Gastrocnemius medialis (tissue), 4 donors: ENCODE data around the gene CFP. TPM values are rescaled to one million over a fixed set of nuclear protein-coding genes. Genes with fewer than 3 reads are reported as not detected.
"Not testable (repeated sequence)": the region's sequence is repeated elsewhere in the genome, so short reads cannot be mapped to it uniquely, and the experiment has no call there.

ENCODE experiments used
- ATAC-seq, 2 donors: fragments of 150-250 bp; one replicate each; pipeline ENCODE4 v1.9.1; 2016
- DNase-seq, 2 donors: peaks; one replicate each; pipeline ENCODE4 v3.0.0-alpha.2; 2019
- H3K27ac ChIP-seq, 4 donors: fragments of 200-600 bp; sonication (generic); 1 replicate in 1 of 4; 2 replicates in 3 of 4; pipeline ENCODE4 v1.5.1; 2016 to 2018; ENCODE audit warnings: mild to moderate bottlenecking in 2 of 4, moderate library complexity in 1 of 4
- H3K27me3 ChIP-seq, 3 donors: fragments of 200-600 bp; sonication (generic) in 2 of 3; 1 replicate in 1 of 3; 2 replicates in 2 of 3; pipeline versions ENCODE4 v1.5.1 to v1.6.0; 2016 to 2019; ENCODE audit warnings: mild to moderate bottlenecking in 1 of 3, moderate library complexity in 1 of 3
- H3K36me3 ChIP-seq, 2 donors: fragments of 200-600 bp; sonication (generic) in 1 of 2; one replicate each; pipeline ENCODE4 v1.5.1; 2017 to 2018
- H3K4me1 ChIP-seq, 2 donors: fragments of 200-600 bp; sonication (generic) in 1 of 2; one replicate each; pipeline ENCODE4 v1.5.1; 2016 to 2017; ENCODE audit warnings: mild to moderate bottlenecking in 2 of 2
- H3K4me3 ChIP-seq, 4 donors: fragments of 200-600 bp; sonication (generic) in 3 of 4; 1 replicate in 1 of 4; 2 replicates in 3 of 4; pipeline ENCODE4 v1.5.1; 2016 to 2019; ENCODE audit warnings: mild to moderate bottlenecking in 2 of 4
- H3K9me3 ChIP-seq, 3 donors: fragments of 200-600 bp; sonication (generic) in 2 of 3; 1 replicate in 1 of 3; 2 replicates in 2 of 3; pipeline ENCODE4 v1.5.1; 2016 to 2019
- POLR2A ChIP-seq, 2 donors: fragments of 450-650 bp; IDR thresholded peaks; one replicate each; pipeline ENCODE4 v1.6.1; 2017; ENCODE audit warnings: antibody characterized with exemption in 2 of 2, mild to moderate bottlenecking in 2 of 2, moderate library complexity in 2 of 2
- in situ Hi-C, 4 donors: fragments of 200-750 bp; cut with MboI; loops; one replicate each; pipeline versions ENCODE4 v1.15.0 to v1.8.0; 2017; ENCODE audit warnings: low sequenced_read_pairs in 4 of 4
- intact Hi-C: fragments of 100-400 bp; cut with DNase I; formaldehyde crosslinking; loops from one replicate; pipeline ENCODE4 v1.15.1; 2023; ENCODE audit warnings: low total_unique reads
- total RNA-seq, 4 donors: library from RNA; depleted of rRNA; stranded (reverse); fragments of >200 nt; gene quantifications; one replicate each; pipeline versions ENCODE4 v1.1.0 to v1.2.3, GENCODE V29; 2016
- TF ChIP-seq, protein P1 (sequence below), 5 experiments: fragments of 450-650 bp in 3 of 5; fragments of 200-600 bp in 2 of 5; sonication (generic) in 2 of 5; IDR thresholded peaks in 4 of 5; conservative IDR thresholded peaks in 1 of 5; 1 replicate in 4 of 5; 2 replicates in 1 of 5; pipeline ENCODE4 v1.5.1; 2016 to 2019; ENCODE audit warnings: antibody characterized with exemption in 5 of 5, mild to moderate bottlenecking in 3 of 5, moderate library complexity in 3 of 5

Gene CFP
- total RNA-seq = 1 to 10 TPM in 2 of 4 donors, under 1 TPM in 1, not detected in 1; 0.51 to 3.8 (median 3.3) TPM

DNA sequence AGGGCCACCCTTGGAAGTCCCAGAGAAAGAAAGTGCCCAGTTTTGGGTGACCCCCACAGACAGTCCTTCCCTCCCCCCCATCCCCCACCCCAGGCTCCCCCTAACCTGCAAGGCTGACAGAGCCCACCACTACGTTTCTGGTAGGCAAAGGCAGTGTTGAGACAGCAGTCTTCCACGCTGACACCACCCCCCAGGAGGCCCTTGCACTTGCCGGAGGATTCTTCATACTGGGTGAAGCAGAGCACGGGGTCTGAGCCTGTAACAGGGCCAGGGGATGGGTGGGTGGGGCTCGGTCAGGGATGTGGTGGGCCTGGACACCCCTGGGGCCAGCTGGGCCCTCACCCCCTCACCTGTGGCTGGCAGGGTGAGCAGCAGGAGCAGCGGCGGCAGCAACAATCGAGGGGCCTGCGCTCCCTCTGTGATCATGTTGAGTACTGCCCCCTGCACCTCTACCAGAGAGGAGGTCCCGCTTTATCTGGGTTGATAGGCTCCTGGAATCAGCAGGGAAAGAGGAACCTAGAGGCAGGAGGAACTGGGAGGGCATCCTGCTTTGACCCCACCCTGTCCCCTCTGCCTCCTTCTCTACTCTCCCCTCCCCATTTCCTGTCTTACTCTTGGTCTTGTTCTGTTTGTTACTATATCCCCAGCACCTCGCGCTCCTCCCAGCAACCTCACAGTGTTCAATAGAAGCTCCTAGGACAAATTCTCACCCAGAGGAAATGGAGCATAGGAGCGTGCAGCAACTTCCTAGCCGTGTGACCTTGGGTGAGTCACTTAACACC is at the start of gene CFP:
Gene CFP (minus strand): TSS at position 512 of the 782 bp plus-strand sequence. CDS start 86 bp downstream, at position 426.
- in situ Hi-C loops = loop anchor here in 1 of 4 donors (25.0 kb wide), 1 partner anchor 92 kb away; no protein-coding TSS in a partner anchor

GRCh38 chrX:47675959-47676859 is 46.5 kb upstream of the CFP start:
- H3K36me3 ChIP-seq, in situ Hi-C loops, H3K4me1 ChIP-seq, H3K27ac ChIP-seq, H3K9me3 ChIP-seq, H3K27me3 ChIP-seq, DNase-seq, ATAC-seq, intact Hi-C loops, H3K4me3 ChIP-seq: not testable (repeated sequence)

More for the DNA sequence above, at the start of gene CFP:
- H3K36me3 ChIP-seq = no peaks in the 10 kb centered on the region
- ATAC-seq (no peak), DNase-seq (no peak)
- H3K4me1 ChIP-seq = no peaks in the 10 kb centered on the region
- TF ChIP-seq, protein P1, sequence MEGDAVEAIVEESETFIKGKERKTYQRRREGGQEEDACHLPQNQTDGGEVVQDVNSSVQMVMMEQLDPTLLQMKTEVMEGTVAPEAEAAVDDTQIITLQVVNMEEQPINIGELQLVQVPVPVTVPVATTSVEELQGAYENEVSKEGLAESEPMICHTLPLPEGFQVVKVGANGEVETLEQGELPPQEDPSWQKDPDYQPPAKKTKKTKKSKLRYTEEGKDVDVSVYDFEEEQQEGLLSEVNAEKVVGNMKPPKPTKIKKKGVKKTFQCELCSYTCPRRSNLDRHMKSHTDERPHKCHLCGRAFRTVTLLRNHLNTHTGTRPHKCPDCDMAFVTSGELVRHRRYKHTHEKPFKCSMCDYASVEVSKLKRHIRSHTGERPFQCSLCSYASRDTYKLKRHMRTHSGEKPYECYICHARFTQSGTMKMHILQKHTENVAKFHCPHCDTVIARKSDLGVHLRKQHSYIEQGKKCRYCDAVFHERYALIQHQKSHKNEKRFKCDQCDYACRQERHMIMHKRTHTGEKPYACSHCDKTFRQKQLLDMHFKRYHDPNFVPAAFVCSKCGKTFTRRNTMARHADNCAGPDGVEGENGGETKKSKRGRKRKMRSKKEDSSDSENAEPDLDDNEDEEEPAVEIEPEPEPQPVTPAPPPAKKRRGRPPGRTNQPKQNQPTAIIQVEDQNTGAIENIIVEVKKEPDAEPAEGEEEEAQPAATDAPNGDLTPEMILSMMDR (IDR thresholded peaks at IDR 0.05 in 4 of 5, conservative IDR thresholded peaks at IDR 0.05 in 1 of 5) = no peak
- TF ChIP-seq POLR2A (IDR thresholded peaks at IDR 0.05) = no peak
- no peaks in the 10 kb centered on the region for H3K27me3 ChIP-seq
- no peak within 1 kb of the TSS for H3K4me3 ChIP-seq
- no peak within 1 kb of the TSS for H3K27ac ChIP-seq
- intact Hi-C loops = no loop called here
- no peaks in the 10 kb centered on the region for H3K9me3 ChIP-seq

GRCh38 chrX:47674776-47675175 is 45.0 kb upstream of the CFP start:
- no peak overlapping the region for H3K4me3 ChIP-seq
- no peaks in the 10 kb centered on the region for H3K36me3 ChIP-seq
- DNase-seq (no peak), ATAC-seq (no peak)
- H3K9me3 ChIP-seq = no peaks in the 10 kb centered on the region
- in situ Hi-C loops (loop anchor here in 1 of 4 donors (25.0 kb wide), 1 partner anchor 163 kb away; the partner anchor contains the start of gene ZNF81), intact Hi-C loops (no loop called here)
- H3K27me3 ChIP-seq = no peaks in the 10 kb centered on the region
- no peaks in the 10 kb centered on the region for H3K4me1 ChIP-seq
- H3K27ac ChIP-seq = no peak overlapping the region
- TF ChIP-seq POLR2A (IDR thresholded peaks at IDR 0.05) = no peak
- TF ChIP-seq, protein P1 (IDR thresholded peaks at IDR 0.05 in 4 of 5, conservative IDR thresholded peaks at IDR 0.05 in 1 of 5) = no peak

DNA sequence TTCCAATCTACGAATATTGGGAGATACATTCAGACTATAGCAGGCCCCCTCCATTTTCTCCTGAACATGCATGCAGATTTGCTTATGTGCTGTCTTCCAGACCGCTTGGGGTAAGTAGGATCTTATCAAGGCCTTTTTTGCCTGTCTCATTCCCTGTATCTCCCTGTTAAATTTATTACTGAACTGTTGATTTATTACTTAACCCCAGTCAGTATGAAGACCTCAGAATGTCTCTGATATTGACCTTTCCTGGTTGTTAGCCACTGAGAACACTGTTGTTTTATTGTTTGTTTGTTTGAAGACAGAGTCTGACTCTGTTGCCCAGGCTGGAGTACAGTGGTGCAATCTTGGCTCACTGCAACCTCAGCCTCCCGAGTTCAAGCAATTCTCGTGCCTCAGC is 36.1 kb upstream of the CFP start:
- H3K27ac ChIP-seq, H3K36me3 ChIP-seq, ATAC-seq, H3K4me1 ChIP-seq, H3K27me3 ChIP-seq, intact Hi-C loops, H3K9me3 ChIP-seq, H3K4me3 ChIP-seq, DNase-seq: not testable (repeated sequence)
- in situ Hi-C loops = loop anchor here in 1 of 4 donors (25.0 kb wide), 1 partner anchor 172 kb away; the partner anchor contains the start of gene ZNF81

DNA sequence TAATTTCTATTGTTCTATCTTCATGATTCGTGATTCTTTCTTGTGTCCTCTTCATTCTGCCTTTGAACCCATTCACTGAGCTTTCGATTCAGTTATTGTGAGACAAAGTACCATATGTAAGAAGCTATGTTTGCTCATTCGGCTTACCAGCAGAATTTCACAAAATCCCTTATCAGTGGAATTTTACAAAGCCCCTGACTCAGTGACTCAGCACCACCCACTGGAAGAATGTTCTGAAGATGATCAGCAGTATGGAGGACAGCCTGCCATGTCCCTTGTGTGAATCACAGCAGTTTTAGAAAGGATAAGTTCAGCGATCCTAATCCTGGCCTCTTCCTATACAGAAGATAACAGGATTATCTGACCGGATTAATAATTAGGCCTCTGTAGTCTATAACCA is 35.0 kb upstream of the CFP start:
- in situ Hi-C loops = loop anchor here in 1 of 4 donors (25.0 kb wide), 1 partner anchor 173 kb away; the partner anchor contains the start of gene ZNF81

More for the DNA sequence above, 35.0 kb upstream of the CFP start:
- H3K9me3 ChIP-seq = no peaks in the 10 kb centered on the region
- H3K4me1 ChIP-seq = no peaks in the 10 kb centered on the region
- DNase-seq (no peak), ATAC-seq (no peak)
- no peaks in the 10 kb centered on the region for H3K36me3 ChIP-seq
- no peaks in the 10 kb centered on the region for H3K27me3 ChIP-seq
- intact Hi-C loops = no loop called here
- no peak overlapping the region for H3K4me3 ChIP-seq
- H3K27ac ChIP-seq = no peak overlapping the region
- TF ChIP-seq POLR2A (IDR thresholded peaks at IDR 0.05) = no peak
- TF ChIP-seq, protein P1 (IDR thresholded peaks at IDR 0.05 in 4 of 5, conservative IDR thresholded peaks at IDR 0.05 in 1 of 5) = no peak
